Uterus (tissue), 2 donors: ENCODE data around the gene PTPRN2.

Source experiments
- CTCF ChIP-seq, 4 experiments: fragments of 200-600 bp in 2 of 4; fragments of 450-650 bp in 2 of 4; sonication (generic) in 2 of 4; IDR thresholded peaks; one replicate each; pipeline ENCODE4 v1.5.1; 2016 to 2019; ENCODE audit warnings: antibody characterized with exemption in 4 of 4, mild to moderate bottlenecking in 2 of 4, moderate library complexity in 1 of 4
- POLR2A ChIP-seq, 2 donors: fragments of 450-650 bp; IDR thresholded peaks; one replicate each; pipeline ENCODE4 v1.6.1; 2016; ENCODE audit warnings: antibody characterized with exemption in 2 of 2, mild to moderate bottlenecking in 1 of 2, moderate library complexity in 1 of 2

- TF ChIP-seq CTCF (IDR thresholded peaks at IDR 0.05) (no peak), POLR2A (IDR thresholded peaks at IDR 0.05) (no peak)
These were observed 168.3 kb downstream of the PTPRN2 start for GRCh38 chr7:158419238-158419785.
